G401.6 (cell line): Measurements from ENCODE around the gene TBCD.
"Not testable (repeated sequence)": the region's sequence is repeated elsewhere in the genome, so short reads cannot be mapped to it uniquely, and the experiment has no call there.

Experiments used
- FAIRE-seq: peaks from 2 replicates; lab custom pipeline; 2012; peaks lifted over from hg19 to GRCh38; lab: Jason Lieb, UNC

Gene TBCD

DNA sequence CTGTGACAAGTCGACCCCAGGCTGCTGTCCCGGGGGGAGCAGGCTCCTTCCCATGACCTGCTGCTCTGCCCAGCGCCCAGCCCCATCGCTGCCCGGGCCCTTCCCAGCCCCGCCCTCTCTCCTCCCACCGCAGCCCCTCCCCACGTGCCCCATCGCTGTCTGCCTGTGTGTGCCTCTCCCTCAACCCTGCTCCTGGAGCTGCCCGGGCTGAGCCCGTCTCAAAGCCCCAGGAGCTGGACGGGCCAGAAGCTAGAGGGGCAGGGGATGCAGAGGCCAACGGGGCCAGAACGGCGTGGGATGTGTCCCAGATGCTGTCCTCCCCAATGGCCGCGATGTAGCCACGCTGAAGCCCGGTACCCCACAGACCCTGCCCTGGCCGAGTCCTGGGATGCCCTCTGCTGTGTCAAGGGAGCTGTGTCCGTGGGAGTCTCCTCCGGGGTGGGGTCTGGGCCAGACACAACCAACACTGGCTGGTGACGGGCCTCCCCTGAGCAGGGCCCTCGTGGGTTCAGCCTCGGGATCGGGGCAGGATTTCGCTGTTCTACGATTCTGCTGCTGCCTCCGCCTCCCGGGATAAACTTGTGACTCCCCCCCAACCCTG lies 206.2 kb downstream of the TBCD start:
- FAIRE-seq, result no peak

DNA sequence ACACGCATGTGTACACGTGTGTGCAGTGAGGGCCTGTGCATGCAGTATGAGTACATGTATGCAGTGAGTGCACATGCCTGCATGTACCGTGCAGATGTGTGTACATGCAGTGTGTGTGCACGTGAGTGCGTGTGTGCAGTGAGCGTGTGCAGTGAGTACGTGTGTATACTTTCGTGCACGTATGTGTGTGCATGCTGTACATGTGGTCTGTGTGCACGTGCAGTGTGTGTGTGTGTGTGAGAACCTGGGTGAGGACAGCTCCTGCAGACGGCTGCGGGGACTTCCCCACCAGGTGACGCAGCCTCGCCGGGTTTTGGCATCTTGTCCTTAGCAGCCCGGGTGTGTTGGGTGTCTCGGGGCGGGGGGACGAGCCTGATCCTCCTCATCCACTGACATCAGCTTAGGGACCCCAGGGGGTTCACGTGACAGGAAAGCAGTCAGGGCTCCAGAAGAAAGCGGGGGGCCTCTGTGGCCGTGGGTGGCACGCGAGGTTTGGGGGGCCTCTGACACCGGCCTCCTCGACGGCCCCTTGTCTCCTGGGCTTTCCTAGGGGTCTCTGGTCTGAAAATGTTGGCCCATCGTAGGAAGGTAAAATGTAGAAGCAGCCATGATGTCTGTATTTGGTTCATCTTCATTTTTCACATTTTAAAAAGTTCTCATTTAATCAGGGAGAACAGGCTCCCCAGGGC lies 207.5 kb downstream of the TBCD start:
- no peak for FAIRE-seq

DNA sequence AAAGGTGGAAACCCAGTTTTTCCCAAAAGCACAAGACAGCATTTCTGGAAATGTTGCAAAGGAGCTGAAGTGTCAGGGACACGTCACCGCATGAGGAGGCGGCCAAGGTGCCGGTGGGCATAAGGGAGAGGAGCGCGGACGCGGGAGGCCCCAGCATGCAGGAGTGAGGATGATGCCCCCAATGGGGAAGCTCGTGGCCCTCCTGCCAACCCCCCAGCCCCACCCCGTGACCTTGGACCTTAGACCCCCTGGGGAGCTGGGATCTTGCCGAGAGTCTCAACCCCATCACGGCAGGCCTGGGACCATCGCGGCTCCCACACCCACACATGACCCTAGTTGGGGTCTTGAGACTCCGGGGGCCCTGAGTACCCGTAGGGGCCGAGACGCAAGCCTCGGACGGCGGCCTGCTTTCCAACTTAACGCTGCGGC lies 208.1 kb downstream of the TBCD start:
- FAIRE-seq, result no peak

DNA sequence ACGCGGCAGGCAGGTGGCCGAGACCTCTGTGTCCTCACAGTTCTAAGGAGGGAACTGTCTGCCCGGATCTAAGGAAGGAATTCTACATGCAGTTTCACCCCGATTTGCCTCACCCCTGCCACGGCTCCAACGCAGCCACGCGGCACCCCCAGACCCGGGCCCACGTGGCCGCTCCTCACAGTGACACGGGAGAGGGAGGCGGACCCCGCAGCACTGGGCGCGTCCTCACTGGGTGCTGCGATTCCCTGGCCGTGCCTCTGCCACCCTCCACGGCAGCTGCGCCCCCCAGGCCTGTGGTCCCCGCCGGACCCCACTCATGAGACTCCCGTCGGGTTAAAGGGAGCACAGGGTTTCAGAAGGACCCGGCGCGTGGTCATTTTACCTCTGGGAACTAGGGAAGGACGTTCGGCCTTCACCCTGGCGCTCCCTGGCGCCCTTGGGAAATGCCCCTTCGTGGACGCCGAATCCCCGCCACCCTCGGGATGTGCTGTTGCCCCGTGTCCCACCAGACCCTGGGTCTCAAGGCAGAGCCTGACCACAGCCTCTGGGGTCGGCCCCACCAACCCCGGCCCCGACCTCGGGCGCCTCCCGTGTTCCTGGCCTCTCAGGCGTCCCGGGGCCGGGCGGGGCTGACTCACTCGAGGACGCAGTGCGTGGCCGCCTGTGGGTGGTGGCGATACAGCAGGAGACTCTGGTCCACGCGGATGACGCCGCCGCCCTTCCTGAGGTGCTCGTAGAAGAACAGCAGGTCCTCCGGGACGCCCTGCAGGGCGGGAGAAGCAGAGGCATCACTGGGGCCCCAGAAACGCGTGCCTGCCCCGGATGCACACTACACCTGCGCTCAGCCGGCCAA lies 208.8 kb downstream of the TBCD start:
- FAIRE-seq, result no peak

DNA sequence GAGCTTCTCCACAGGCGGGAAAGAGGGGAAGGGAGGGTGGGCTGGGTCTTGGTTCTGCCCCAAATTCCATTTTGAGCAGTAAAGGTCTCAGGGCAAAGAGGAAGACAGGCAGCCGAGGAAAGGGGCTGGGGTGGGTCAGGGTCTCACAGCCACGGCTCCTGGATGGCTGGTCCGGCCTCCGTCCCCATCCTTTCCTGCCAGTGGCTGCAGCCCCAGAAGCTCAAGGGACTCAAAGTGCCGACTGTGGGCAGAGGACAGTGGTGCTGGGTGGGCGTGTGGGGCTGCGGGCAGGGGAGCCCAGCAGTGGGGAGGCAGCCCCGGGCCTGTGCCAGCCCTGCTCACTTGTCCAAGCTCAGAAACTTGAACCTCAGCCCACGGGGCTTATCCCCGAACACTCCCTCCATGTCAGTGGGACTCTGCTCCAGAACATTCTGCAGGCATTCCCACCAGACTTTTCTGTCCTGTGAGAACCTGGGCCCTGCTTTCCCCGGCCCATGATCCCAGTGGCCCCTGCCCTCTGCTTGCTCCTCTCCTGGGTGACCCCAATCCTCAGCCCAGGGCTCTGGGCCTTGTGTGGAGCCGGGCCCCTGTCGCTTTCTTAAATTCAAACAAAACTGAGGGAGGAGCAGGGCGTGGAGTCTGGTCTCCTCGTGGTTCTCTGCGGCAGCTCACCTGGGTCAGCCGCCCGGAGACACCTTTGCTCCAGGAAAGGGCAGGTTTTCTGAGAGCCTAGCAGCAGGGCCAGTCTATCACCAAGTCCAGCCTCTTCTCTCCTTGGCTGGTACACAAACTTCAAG lies 209.7 kb downstream of the TBCD start:
- no peak for FAIRE-seq

DNA sequence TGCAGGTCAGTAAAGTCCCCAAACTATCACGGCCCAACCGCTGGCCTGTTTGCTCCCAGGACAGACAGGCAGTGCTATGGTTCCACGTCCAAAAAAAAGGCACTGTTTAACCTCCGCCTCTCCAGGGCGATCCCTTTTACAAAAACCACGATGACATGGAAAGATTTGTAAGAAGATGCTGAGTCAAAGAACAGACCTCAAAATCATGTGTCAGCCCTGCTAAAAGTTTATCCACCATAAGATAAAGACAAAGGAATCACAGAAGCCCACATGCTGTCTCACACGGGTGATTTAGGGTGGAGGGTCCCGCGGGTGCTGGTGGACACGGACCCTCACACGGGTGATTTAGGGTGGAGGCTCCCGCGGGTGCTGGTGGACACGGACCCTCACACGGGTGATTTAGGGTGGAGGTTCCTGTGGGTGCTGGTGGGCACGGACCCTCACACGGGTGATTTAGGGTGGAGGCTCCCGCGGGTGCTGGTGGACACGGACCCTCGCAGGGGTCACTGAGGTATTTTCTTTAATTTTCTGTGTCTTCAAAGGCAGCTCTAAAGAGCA lies 210.4 kb downstream of the TBCD start:
- no peak for FAIRE-seq

DNA sequence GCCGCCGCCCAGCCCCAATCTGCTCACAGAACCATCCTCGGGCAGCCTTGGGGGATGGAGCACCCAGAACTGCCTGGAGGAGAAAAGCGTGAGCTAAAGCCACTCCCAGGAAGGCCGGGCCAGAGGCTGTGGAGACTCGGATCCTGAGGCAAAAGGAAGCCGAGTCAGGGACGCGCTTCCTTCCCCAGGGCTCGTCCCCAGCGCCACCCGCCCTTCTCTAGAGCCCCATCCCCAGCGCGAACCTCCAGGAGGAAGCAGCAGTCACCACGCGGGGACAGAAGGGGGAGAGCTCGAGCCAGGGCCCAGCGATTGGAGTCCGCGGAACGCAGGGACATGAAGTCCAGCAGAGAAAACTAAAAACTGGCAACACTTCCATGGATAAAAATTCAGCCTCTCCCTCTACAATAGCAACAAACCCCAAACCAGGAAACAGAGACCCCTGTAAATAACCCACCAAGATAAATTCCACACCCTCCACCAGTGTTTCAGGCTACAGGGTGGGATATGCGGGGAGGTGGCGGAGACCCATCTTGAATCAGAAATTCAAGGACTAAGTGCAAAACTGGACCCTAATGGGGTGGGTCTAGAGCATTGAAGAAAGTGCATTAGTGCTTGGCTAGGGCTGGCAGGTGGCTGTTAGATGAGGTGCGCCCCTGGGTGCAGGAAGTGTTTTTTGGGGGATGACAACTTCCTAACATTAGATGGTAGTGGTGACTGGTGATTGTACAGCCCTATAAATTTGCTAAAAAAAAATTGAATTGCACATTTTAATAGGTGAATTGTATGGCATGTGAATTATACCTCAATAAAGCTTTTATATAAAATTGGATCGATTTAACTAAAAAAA lies 211.5 kb downstream of the TBCD start:
- FAIRE-seq, result no peak

DNA sequence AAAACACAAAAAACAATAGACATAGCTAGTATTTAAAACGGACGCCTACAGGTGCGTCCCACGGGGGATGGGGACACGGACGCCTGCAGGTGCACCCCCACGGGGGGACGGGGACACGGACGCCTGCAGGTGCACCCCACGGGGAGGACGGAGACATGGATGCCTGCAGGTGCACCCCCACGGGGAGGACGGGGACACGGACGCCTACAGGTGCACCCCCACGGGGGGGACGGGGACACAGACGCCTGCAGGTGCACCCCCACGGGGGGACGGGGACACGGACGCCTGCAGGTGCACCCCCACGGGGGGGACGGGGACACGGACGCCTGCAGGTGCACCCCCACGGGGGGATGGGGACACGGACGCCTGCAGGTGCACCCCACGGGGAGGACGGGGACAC lies 212.6 kb downstream of the TBCD start:
- FAIRE-seq, result not testable (repeated sequence)

DNA sequence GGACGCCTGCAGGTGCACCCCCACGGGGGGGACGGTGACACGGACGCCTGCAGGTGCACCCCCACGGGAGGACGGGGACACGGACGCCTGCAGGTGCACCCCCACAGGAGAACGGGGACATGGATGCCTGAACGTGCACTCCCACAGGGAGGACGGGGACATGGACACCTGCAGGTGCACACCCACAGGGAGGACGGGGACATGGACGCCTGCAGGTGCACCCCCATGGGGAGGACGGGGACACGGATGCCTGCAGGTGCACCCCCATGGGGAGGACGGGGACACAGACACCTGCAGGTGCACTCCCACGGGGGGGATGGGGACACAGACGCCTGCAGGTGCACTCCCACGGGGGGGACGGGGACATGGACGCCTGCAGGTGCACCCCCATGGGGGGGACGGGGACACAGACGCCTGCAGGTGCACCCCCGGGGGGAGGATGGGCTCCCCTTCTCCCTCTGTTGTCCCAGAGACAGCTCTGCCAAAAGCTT lies 213.0 kb downstream of the TBCD start:
- FAIRE-seq, result no peak

DNA sequence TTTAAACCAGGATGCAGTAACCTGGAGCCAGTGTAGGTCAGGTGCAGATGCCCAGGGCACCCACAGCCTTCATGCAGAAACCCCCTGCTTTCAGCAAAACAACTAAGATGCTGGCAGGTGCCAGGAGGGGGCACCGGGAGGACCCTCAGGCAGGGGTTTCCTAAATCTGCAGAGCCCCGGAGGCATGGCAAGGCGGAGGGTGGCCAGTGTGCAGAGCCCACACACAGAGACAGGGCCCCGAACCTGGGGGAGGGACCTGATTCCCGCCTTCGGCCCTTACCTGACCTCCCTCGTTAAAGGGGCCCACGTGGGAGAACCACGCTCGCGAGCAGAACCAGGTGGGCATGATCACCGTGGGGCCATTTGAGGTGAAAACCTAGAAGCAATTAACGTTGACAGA lies 213.5 kb downstream of the TBCD start:
- FAIRE-seq, result no peak

DNA sequence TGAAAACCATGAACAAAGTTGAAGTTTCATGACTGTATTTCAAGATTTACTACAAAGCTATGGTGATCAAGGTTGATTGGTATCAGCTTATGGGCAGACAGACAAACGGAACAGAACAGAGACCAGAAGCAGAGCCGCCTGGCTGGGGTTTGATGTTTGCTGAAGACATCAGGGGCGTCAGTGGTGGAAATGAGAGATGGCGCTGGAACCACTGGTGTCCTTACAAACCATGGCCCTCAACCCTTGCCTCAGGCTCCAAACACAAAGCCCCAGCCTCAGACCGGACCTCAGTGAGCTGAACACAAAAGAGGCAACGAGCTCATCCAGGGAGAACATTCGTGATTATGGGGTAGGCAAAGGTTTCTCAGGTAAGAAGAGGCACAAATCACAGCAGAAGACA lies 214.6 kb downstream of the TBCD start:
- FAIRE-seq, result no peak

DNA sequence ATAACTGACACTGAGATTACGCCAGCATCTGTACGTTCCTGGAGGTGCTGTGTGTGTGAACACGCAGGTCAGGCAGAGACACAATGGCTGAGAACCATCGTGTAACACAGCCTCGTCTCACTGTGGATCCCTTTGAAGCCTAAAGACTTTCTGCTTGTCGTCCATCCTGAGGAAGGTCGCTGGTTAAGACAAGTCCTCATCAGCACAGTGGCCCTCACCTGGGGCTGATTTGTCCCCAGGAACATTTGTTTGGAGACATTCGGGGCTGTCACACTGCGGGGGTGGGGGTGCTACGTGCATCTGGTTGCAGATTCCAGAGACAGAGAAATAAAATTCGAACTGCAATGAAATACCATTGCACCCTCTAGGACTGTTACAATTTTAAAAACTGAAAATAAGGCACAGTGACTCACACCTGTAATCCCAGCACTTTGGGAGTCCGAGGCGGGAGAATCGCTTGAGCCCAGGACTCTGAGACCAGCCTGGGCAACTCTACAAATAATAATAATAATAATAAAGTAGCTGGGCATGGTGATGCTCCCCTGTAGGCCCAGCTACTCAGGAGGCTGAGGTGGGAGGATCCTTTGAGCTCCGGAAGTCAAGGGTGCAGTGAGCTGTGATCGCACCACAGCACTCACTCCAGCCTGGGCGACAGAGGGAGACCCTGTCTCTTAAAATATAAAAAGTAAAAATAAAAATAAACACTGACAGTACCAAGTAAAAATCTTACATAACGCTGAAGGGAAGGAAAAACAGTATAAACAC lies 215.6 kb downstream of the TBCD start:
- FAIRE-seq, result no peak

DNA sequence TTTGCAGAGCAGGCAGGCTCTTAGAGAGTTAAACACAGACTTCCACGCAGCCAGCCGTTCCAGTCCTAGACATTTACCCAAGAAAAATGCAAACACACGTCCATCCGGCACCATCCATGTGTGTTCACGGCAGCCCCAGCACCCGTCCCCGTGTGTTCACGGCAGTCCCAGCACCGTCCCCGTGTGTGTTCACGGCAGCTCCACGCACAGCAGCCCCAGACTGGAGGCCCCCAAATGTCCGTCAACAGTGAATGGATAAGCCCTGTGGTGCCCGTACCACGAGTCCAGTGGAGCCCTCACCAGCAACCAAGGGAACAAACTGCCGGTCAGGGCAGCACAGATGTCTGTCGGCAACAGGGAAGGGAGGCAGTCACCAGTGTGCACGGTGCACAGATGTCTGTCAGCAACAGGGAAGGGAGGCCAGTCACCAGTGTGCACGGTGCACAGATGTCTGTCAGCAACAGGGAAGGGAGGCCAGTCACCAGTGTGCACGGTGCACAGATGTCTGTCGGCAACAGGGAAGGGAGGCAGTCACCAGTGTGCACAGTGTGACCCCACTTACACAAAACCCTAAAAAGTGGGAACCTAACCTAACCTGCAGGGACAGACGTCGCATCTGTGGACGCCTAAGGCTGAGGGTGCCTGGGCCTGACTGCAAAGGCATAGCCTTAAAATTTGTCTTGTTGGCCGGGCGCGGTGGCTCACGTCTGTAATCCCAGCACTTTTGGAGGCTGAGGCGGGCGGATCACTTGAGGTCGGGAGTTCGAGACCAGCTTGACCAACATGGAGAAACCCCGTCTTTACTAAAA lies 216.4 kb downstream of the TBCD start:
- FAIRE-seq, result not testable (repeated sequence)

DNA sequence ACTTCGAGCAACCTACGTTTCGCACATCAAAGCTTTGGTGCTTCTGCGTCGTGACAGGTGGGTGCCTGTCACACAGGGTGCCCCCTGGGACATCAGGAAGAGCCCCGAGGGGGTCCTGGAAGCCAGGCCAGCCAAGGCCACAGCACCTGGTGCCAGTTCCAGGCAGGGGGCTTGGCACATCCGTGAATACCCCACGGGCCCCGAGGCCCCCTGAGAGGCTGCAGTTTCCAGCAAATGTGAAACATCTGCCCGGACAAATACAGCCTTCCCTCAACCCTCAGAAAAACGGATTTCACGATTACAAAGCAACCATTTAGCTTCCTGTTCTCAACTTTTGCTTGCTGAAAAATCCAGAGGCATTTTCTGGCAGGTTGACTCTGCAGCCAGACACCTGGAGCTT lies 218.2 kb downstream of the TBCD start:
- FAIRE-seq, result no peak

DNA sequence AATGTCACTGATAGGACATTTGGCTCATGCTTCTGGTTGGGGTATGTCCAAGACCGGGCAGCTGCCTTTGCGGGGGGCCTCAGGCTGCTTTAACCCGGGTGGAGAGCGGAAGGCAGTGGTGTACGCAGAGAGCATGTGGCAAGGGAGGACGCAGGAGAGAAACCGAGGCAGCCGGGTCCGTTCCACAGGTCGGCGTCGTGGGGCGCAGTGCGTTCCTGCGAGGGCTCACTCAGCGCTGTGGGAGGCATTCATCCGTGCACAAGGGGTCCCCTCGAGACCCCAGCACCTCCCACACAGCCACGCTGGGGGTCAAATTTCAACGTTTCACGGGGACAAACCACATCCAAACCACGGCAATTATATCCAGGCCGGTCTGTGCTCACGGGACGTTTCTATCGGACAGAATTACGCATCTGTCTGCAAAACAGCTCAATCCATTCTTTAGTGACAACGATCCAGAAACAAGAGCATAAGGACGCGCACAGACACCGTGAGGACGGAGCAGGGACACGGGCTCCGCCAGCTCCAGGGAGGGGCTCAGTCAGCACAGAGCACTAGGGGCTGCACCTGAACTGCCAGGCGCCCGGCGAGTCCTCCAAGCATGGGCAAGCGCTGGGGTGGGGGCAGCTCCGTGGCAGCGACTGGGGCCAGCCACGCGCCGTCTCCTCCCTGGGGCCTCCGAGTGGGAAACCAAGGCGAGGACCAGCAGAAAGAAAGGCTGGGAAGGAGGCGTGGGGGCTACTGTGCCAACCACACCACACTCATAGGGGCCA lies 219.1 kb downstream of the TBCD start:
- FAIRE-seq, result no peak

DNA sequence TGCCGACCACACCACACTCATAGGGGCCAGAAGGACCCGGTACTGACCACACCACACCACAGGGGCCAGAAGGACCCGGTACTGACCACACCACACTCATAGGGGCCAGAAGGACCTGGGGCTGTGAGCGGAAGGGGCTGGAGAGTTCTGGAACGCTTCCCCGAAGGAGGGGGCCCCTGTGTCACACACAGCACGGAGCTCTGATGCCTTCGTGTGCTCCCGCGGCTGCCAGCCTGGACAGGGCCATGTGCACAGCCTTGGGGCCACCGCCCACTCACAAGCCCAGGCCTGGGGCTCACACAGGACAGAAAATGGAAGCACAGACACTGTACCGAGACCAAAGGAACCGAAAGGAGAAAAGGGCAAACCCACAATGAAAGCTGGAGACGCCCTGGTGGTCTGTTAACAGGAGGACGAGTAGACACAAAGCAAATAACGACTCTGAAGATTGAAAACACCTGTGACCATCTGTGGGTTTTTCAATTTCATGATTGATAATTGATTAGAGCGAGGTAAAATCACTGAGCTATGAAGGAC lies 221.0 kb downstream of the TBCD start:
- no peak for FAIRE-seq

DNA sequence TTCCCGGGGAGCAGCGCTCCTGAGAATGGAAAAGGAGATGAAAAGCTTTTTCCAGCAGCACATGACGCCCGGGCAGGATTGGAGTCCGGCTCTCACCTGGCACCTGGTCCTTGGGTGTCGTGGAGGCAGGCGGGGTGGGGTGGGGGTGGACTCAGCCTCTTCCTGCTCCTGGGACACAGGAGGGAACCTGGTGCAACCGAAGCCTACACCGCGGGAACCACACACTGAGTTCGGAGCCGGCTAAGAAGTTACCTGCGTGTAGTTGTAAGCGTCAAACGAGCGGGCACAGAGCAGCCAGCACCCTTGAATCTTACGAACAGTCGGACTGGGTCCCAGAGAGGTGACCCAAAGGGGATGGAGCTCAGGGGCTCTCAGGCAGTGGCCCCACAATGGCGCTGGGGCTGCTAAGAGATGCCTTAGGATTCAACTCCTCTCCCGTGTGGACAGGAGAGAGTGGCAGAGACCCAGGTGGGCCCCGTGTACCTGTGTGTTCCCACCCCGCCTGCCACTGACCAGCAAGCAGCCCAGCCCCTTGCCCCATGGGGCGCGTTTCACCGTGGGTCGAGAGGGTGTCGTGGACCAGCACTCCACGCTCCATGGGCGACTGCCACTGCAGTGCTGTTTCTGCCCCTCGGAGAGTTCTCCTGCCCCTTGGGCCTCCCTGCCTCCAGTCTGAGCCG lies 221.7 kb downstream of the TBCD start:
- no peak for FAIRE-seq
